HG03432 (cell line): Measurements from ENCODE around the gene NOS1AP.
"Not testable (repeated sequence)": the region's sequence is repeated elsewhere in the genome, so short reads cannot be mapped to it uniquely, and the experiment has no call there.

Experiments
- ATAC-seq: cut with Tn5 transposase; IDR thresholded peaks from one replicate; pipeline ENCODE4 v1.9.1; 2021; ENCODE audit warnings: mild to moderate bottlenecking, moderate library complexity; ENCODE audit not compliant: unreplicated experiment

NOS1AP gene

GRCh38 chr1:162191396-162192305, 122.2 kb downstream of the NOS1AP start:
- no peak for ATAC-seq

- no peak for ATAC-seq
Observed at GRCh38 chr1:162192306-162192678, 122.8 kb downstream of the NOS1AP start.

GRCh38 chr1:162192763-162193162, 123.3 kb downstream of the NOS1AP start:
- ATAC-seq = no peak

GRCh38 chr1:162193221-162193620, 123.7 kb downstream of the NOS1AP start:
- no peak for ATAC-seq

- ATAC-seq = no peak
Observed at GRCh38 chr1:162193815-162194214, 124.3 kb downstream of the NOS1AP start.

- ATAC-seq = no peak
Observed at GRCh38 chr1:162195567-162195966, 126.1 kb downstream of the NOS1AP start.

- ATAC-seq = no peak
Observed at GRCh38 chr1:162196387-162196786, 126.9 kb downstream of the NOS1AP start.

GRCh38 chr1:162197041-162197531, 127.6 kb downstream of the NOS1AP start:
- no peak for ATAC-seq

GRCh38 chr1:162197615-162198421, 128.3 kb downstream of the NOS1AP start:
- no peak for ATAC-seq

GRCh38 chr1:162200096-162200847, 130.8 kb downstream of the NOS1AP start:
- no peak for ATAC-seq

- ATAC-seq = not testable (repeated sequence)
Observed at GRCh38 chr1:162201062-162201461, 131.6 kb downstream of the NOS1AP start.

GRCh38 chr1:162204129-162204822, 134.8 kb downstream of the NOS1AP start:
- ATAC-seq = no peak

- no peak for ATAC-seq
Observed at GRCh38 chr1:162204823-162205155, 135.3 kb downstream of the NOS1AP start.

GRCh38 chr1:162206300-162206699, 136.8 kb downstream of the NOS1AP start:
- no peak for ATAC-seq

GRCh38 chr1:162206749-162207635, 137.5 kb downstream of the NOS1AP start:
- ATAC-seq = no peak

- no peak for ATAC-seq
Observed at GRCh38 chr1:162207862-162208261, 138.4 kb downstream of the NOS1AP start.

GRCh38 chr1:162210196-162210595, 140.7 kb downstream of the NOS1AP start:
- ATAC-seq = no peak

- no peak for ATAC-seq
Observed at GRCh38 chr1:162212713-162213112, 143.2 kb downstream of the NOS1AP start.

- no peak for ATAC-seq
Observed at GRCh38 chr1:162213281-162213912, 143.9 kb downstream of the NOS1AP start.
